ENCODE data around the gene FXYD6.

GRCh38 chr11:117820516-117820915 lies 55.9 kb downstream of the FXYD6 start:
- TF ChIP-seq CTCF (IDR thresholded peaks at IDR 0.05; ENCODE audit: insufficient read depth, low read length, poor library complexity, severe bottlenecking) (no peak), EZH2phosphoT487 (conservative IDR thresholded peaks at IDR 0.05; ENCODE audit: low read length) (no peak)

All from SU-DHL-6 (cell line).